ENCODE results near the gene BANF2.
A peak's percentile ranks its signal among the peaks of the same experiment; 100 is the strongest.

Gene BANF2

DNA sequence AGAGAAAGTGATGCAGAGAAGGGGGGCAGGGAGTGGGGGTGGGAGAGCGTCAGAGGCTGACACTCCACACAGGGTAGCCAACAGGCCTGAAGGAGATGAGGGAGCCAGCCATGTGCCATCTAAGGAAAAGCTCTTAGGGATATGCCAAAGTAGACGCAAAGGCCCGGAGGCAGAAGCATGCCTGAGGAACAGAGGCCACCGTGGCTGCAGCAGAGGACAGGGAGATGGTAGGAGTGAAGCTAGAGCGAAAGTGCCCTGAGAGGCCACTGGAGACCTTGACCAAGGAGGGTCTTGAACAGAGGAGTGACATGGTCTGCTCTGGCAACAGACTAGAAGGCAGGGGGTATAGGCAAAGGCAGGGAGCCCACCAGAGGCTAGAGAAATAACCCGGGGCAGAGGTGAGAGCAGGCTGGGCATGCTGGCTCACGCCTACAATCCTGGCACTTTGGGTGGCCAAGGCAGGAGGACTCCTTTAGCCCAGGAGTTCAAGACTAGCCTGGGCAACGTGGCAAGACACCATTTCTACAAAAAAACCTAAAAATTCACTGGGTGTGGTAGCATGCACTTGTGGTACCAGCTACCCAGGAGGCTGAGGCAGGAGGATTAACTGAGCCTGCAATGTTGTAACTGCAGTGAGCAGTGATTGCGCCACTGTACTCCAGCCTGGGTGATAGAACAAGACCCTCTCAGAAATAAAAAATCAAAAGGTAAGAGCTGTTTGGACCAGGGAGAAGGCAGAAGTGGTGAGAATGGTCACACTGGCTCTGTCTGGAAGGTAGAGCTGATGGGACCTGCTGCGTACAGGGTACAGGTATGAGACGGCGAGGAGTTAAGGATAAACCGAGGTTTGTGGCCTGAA, 24.0 kb upstream of the BANF2 start:
- H3K36me3 ChIP-seq (ENCODE audit: control insufficient read depth in 1 of 2, insufficient read depth in 2 of 2, low read length in 2 of 2): peaks cover 10 to 49% of the 10 kb centered on the region in 2 donors
- no peak overlapping the region for H3K4me3 ChIP-seq (ENCODE audit: low read depth in 1 of 2, low read length in 2 of 2)
- H3K9ac ChIP-seq (ENCODE audit: low read depth in 1 of 2, low read length in 2 of 2): no peak overlapping the region
- H3K9me3 ChIP-seq (ENCODE audit: control insufficient read depth in 1 of 2, low read length in 2 of 2): no peaks in the 10 kb centered on the region
- H3K27ac ChIP-seq (ENCODE audit: low read depth, low read length): no peak overlapping the region
- H3K4me1 ChIP-seq (ENCODE audit: control insufficient read depth in 1 of 2, insufficient read depth in 2 of 2, low read length in 2 of 2): peaks cover 36 to 57% of the 10 kb centered on the region in 2 donors
- H3K27me3 ChIP-seq (ENCODE audit: control insufficient read depth in 1 of 2, insufficient read depth in 2 of 2, low read length in 2 of 2): no peaks in the 10 kb centered on the region

DNA sequence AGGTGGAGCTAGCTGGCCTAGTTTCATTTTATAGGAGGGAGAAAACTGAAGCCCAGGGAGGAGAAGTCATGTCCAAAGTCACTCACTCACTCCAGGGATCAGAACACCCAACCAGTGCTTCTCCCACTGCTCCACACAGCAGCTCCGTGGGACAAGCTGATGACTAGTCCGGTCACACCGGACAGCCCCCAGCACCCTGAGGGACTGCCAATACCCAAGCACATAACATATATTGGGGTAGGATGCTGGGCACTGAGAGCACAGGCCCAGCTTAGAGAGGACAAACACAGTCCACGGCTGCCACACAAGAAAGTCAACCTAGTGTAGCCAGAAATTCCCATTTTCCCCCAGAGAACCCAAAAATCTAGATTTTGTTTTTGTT, 23.4 kb upstream of the BANF2 start:
- Histone ChIP-seq H3K4me3 (ENCODE audit: low read depth in 1 of 2, low read length in 2 of 2) (no peak overlapping the region), H3K27me3 (ENCODE audit: control insufficient read depth in 1 of 2, insufficient read depth in 2 of 2, low read length in 2 of 2) (no peaks in the 10 kb centered on the region), H3K4me1 (ENCODE audit: control insufficient read depth in 1 of 2, insufficient read depth in 2 of 2, low read length in 2 of 2) (peaks cover 37 to 51% of the 10 kb centered on the region in 2 donors), H3K36me3 (ENCODE audit: control insufficient read depth in 1 of 2, insufficient read depth in 2 of 2, low read length in 2 of 2) (peaks cover 10 to 49% of the 10 kb centered on the region in 2 donors), H3K9ac (ENCODE audit: low read depth in 1 of 2, low read length in 2 of 2) (no peak overlapping the region), H3K27ac (ENCODE audit: low read depth, low read length) (no peak overlapping the region), H3K9me3 (ENCODE audit: control insufficient read depth in 1 of 2, low read length in 2 of 2) (no peaks in the 10 kb centered on the region)

DNA sequence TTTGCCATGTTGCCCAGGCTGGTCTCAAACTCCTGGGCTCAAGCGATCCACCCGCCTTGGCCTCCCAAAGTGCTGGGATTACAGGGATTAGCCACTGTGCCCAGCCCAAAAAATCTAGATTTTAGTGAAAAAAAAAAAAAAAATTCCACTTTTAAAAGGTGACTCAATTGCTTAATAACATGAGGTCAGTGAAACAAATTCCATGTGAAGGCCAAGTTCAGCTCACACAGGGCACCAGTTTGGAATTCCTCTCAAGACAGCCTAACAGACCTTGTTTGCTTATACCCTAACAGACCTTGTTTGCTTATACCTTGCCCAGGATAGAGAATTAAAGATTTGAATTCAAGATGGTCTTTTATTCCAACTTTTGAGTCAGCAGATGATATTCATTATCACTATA, 22.8 kb upstream of the BANF2 start:
- Histone ChIP-seq H3K9ac (ENCODE audit: low read depth in 1 of 2, low read length in 2 of 2) (no peak overlapping the region), H3K27me3 (ENCODE audit: control insufficient read depth in 1 of 2, insufficient read depth in 2 of 2, low read length in 2 of 2) (no peaks in the 10 kb centered on the region), H3K36me3 (ENCODE audit: control insufficient read depth in 1 of 2, insufficient read depth in 2 of 2, low read length in 2 of 2) (peaks cover 10 to 49% of the 10 kb centered on the region in 2 donors), H3K4me1 (ENCODE audit: control insufficient read depth in 1 of 2, insufficient read depth in 2 of 2, low read length in 2 of 2) (peaks cover 37 to 45% of the 10 kb centered on the region in 2 donors), H3K27ac (ENCODE audit: low read depth, low read length) (no peak overlapping the region), H3K4me3 (ENCODE audit: low read depth in 1 of 2, low read length in 2 of 2) (no peak overlapping the region), H3K9me3 (ENCODE audit: control insufficient read depth in 1 of 2, low read length in 2 of 2) (no peaks in the 10 kb centered on the region)

DNA sequence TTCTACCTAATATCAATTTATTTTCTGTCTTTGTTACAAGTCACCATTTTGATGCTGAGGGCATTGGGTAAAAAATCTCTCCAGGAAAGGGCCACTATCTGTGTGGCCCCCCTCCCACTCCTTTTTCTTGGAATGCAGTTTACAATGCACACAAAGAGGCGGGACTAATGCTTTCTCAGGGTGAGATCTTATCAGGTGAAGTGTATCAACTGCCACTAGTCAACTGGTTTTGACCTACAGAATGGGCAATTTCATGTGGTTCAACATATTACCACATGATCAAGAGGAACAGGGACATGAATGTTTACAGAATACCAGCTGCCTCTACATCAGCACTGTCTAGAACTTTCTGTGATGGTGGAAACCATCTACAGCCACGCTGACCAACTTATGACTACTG, 21.5 kb upstream of the BANF2 start:
- Histone ChIP-seq H3K9me3 (ENCODE audit: control insufficient read depth in 1 of 2, low read length in 2 of 2) (no peaks in the 10 kb centered on the region), H3K27ac (ENCODE audit: low read depth, low read length) (no peak overlapping the region), H3K27me3 (ENCODE audit: control insufficient read depth in 1 of 2, insufficient read depth in 2 of 2, low read length in 2 of 2) (no peaks in the 10 kb centered on the region), H3K9ac (ENCODE audit: low read depth in 1 of 2, low read length in 2 of 2) (peak overlapping the region in 1 of 2 donors; percentile 6), H3K36me3 (ENCODE audit: control insufficient read depth in 1 of 2, insufficient read depth in 2 of 2, low read length in 2 of 2) (peaks cover 10 to 46% of the 10 kb centered on the region in 2 donors), H3K4me3 (ENCODE audit: low read depth in 1 of 2, low read length in 2 of 2) (no peak overlapping the region), H3K4me1 (ENCODE audit: control insufficient read depth in 1 of 2, insufficient read depth in 2 of 2, low read length in 2 of 2) (peaks cover 41 to 49% of the 10 kb centered on the region in 2 donors)

DNA sequence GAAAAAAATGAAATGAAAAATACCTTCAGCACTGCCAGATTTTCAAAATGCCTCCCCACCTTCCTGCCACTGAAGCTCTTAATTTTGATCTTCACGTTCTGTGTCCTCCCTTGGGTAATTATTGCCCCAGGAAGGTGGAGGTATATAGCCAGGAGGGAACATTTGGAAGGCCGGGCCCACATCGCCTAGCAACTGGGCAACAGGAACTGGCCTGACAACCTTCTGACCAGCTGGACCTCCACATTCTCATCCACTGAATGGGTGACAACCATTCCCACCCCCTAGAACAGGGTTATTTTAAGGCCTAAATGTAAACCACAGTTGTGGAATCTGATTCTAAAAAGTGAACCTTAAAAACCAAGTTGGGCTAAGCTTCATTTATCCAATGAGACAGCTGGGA, 20.9 kb upstream of the BANF2 start:
- H3K9me3 ChIP-seq (ENCODE audit: control insufficient read depth in 1 of 2, low read length in 2 of 2): no peaks in the 10 kb centered on the region
- no peak overlapping the region for H3K27ac ChIP-seq (ENCODE audit: low read depth, low read length)
- peaks cover 10 to 46% of the 10 kb centered on the region in 2 donors for H3K36me3 ChIP-seq (ENCODE audit: control insufficient read depth in 1 of 2, insufficient read depth in 2 of 2, low read length in 2 of 2)
- no peak overlapping the region for H3K9ac ChIP-seq (ENCODE audit: low read depth in 1 of 2, low read length in 2 of 2)
- H3K4me1 ChIP-seq (ENCODE audit: control insufficient read depth in 1 of 2, insufficient read depth in 2 of 2, low read length in 2 of 2): peaks cover 47 to 55% of the 10 kb centered on the region in 2 donors
- H3K27me3 ChIP-seq (ENCODE audit: control insufficient read depth in 1 of 2, insufficient read depth in 2 of 2, low read length in 2 of 2): no peaks in the 10 kb centered on the region
- peak overlapping the region in 1 of 2 donors; percentile 84 for H3K4me3 ChIP-seq (ENCODE audit: low read depth in 1 of 2, low read length in 2 of 2)

DNA sequence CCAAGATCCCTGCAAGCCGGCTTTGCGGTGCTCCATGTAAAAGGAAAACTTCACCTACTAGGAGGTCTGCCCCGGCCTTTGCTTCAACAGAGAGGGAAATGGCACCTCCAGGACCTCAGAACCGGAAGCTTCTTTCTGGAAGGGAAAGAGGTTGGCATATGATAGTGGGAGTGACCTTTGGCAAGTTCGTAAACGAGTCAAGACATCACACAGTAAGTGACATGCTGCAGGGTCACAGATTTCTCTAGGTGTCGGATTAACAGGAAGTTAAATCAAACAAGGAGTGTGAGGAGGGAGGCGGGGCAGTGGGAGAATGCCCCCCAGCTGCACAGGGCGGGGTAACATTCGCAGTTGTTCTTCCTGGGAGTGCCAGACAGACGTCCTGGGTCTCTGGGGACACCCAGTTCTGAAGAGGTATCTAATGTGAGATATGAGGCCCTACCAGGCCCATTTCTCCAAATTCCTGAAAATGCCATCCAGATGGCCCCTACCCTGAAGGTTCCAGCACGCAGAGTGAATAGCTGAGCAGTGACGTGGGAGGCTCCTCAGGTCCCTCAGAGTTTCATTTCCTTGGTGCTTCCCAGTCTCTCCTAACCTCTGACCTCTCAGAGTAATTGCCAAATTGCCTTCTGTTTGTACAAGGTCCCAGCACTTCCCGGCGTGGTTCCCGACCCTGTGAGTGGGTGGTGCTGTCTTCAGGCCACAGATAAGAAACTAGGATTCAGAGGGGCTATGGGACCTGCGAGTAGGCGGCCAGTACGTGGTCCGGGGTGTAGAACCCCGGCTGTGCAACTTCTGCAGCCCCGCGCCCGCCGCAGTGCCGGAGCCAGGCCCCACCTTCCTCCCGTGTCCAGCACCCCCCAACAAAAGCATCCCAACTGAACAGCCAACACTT, 19.6 kb upstream of the BANF2 start:
- Histone ChIP-seq H3K9ac (ENCODE audit: low read depth in 1 of 2, low read length in 2 of 2) (peak overlapping the region; percentile 86 to 93), H3K27ac (ENCODE audit: low read depth, low read length) (peak overlapping the region; percentile 89), H3K9me3 (ENCODE audit: control insufficient read depth in 1 of 2, low read length in 2 of 2) (no peaks in the 10 kb centered on the region), H3K27me3 (ENCODE audit: control insufficient read depth in 1 of 2, insufficient read depth in 2 of 2, low read length in 2 of 2) (no peaks in the 10 kb centered on the region), H3K4me3 (ENCODE audit: low read depth in 1 of 2, low read length in 2 of 2) (peak overlapping the region; percentile 83 to 84), H3K36me3 (ENCODE audit: control insufficient read depth in 1 of 2, insufficient read depth in 2 of 2, low read length in 2 of 2) (peaks cover 10 to 40% of the 10 kb centered on the region in 2 donors), H3K4me1 (ENCODE audit: control insufficient read depth in 1 of 2, insufficient read depth in 2 of 2, low read length in 2 of 2) (peaks cover 57 to 60% of the 10 kb centered on the region in 2 donors)

DNA sequence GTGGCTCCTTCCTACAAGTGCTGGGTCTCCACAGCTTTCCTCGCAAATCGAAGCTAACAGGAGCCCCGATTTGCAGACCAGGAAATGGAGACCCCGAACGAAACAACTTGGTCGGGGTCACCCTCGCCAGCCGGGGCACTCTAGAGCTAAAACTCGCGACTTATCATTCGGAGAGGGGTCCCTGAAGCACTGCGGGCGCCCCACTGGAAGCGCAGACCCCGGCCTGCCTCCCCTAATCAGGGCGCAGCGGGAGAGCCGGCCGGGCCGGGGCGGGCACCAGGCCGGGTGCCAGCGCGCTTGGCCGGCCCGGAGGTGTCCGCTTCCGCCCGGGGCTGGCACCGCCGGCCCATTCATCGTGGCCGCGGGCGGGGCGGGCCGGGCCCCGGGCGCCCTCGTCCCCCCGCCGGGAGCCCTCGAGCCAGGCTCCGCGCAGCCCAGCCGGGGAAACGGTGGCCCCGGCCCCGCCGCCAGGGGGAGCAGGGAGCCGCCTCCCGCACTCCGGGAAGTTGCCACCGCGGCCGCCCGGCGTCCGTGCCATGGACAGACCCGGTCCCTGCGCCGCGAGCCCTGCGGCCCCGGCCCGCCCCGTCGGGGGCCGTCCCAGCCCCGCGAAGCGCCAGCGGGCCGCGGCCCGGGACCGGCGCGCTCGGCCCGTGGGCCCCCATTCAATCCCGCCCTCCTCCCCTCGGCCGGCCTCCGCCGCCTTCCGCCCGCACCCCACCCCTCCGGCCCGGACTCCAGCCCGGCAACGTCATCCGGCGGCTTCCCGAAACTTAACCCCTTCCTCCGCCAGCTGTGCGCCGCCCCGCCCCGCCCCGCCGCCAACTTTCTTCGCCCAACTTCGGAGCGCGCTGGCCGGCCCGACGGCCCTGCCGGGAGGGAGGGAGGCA, 18.7 kb upstream of the BANF2 start:
- no peaks in the 10 kb centered on the region for H3K9me3 ChIP-seq (ENCODE audit: control insufficient read depth in 1 of 2, low read length in 2 of 2)
- peak overlapping the region; percentile 83 to 84 for H3K4me3 ChIP-seq (ENCODE audit: low read depth in 1 of 2, low read length in 2 of 2)
- no peaks in the 10 kb centered on the region for H3K27me3 ChIP-seq (ENCODE audit: control insufficient read depth in 1 of 2, insufficient read depth in 2 of 2, low read length in 2 of 2)
- H3K36me3 ChIP-seq (ENCODE audit: control insufficient read depth in 1 of 2, insufficient read depth in 2 of 2, low read length in 2 of 2): peaks cover 10 to 32% of the 10 kb centered on the region in 2 donors
- peaks cover 48 to 51% of the 10 kb centered on the region in 2 donors for H3K4me1 ChIP-seq (ENCODE audit: control insufficient read depth in 1 of 2, insufficient read depth in 2 of 2, low read length in 2 of 2)
- H3K27ac ChIP-seq (ENCODE audit: low read depth, low read length): peak overlapping the region; percentile 89
- H3K9ac ChIP-seq (ENCODE audit: low read depth in 1 of 2, low read length in 2 of 2): peak overlapping the region; percentile 86 to 93

DNA sequence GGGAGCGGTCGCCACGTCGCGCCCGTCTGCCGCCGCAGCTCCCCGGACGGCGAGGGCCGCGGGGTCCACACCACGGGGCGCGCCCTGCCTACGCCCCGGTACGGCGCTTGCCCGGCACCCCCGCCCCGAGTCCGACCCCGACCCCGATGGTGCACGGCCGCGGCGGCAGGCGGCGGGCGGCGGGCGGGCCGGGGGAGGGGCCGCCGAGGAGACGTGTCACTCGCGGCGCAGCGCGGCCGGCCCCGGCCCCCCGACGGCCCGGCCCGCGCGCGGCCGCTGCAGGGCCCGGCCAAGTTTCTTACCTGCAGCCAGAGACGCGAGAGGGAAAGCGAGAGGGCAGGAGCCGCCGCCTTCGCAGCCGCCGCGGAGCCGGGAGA, 18.1 kb upstream of the BANF2 start:
- H3K27ac ChIP-seq (ENCODE audit: low read depth, low read length): peak overlapping the region; percentile 93
- peak overlapping the region; percentile 50 to 84 for H3K4me3 ChIP-seq (ENCODE audit: low read depth in 1 of 2, low read length in 2 of 2)
- H3K36me3 ChIP-seq (ENCODE audit: control insufficient read depth in 1 of 2, insufficient read depth in 2 of 2, low read length in 2 of 2): peaks cover 10 to 26% of the 10 kb centered on the region in 2 donors
- H3K27me3 ChIP-seq (ENCODE audit: control insufficient read depth in 1 of 2, insufficient read depth in 2 of 2, low read length in 2 of 2): no peaks in the 10 kb centered on the region
- peaks cover 44 to 46% of the 10 kb centered on the region in 2 donors for H3K4me1 ChIP-seq (ENCODE audit: control insufficient read depth in 1 of 2, insufficient read depth in 2 of 2, low read length in 2 of 2)
- no peaks in the 10 kb centered on the region for H3K9me3 ChIP-seq (ENCODE audit: control insufficient read depth in 1 of 2, low read length in 2 of 2)
- peak overlapping the region; percentile 37 to 59 for H3K9ac ChIP-seq (ENCODE audit: low read depth in 1 of 2, low read length in 2 of 2)

DNA sequence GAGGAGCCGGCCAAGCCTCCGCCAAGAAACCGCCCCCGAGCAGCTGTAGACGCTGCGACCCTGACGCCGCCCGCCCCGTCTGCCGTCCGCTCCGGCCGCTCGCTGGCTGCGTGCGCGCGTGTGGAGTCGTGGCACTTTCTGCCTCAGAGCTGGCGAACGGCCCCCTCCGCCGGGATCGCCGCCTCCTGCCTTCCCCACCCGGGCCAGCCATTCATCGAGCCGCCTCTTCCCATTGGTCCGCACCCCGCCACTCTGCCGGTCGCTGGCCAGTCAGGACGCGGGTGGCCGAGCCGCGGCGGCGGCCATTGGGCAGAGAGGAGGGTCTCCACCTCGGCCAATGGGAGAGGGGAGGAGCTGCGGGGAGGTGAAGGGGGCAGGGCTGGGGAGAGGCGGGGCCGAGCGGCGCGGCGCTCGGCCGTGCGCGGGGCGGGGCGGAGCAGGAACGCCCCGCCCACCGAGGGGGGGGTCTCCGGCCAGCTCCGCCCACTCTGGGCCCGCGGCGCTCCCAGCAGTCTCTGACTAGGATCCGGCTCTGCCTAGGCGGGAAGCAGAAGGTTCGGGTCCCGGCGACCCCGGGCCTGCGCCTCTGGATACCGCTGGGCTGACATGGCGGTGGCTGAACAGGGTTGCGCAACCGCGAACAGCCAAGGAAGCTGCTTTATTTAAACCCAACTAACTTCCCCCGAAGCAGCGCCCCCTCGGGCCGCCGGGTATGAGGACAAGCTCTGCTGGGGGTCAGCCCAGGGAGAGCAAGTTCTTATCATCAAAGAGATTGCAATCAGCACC, 17.5 kb upstream of the BANF2 start, which contains the start of gene RRBP1:
Gene RRBP1 (minus strand): TSS at position 140 of the 786 bp plus-strand sequence. CDS start 21,735 bp downstream, outside the sequence.
- H3K4me3 ChIP-seq (ENCODE audit: low read depth in 1 of 2, low read length in 2 of 2): peak within 1 kb of the TSS; percentile 66 to 84
- H3K27me3 ChIP-seq (ENCODE audit: control insufficient read depth in 1 of 2, insufficient read depth in 2 of 2, low read length in 2 of 2): no peaks in the 10 kb centered on the region
- peak within 1 kb of the TSS; percentile 48 to 59 for H3K9ac ChIP-seq (ENCODE audit: low read depth in 1 of 2, low read length in 2 of 2)
- peak within 1 kb of the TSS; percentile 93 for H3K27ac ChIP-seq (ENCODE audit: low read depth, low read length)
- no peaks in the 10 kb centered on the region for H3K9me3 ChIP-seq (ENCODE audit: control insufficient read depth in 1 of 2, low read length in 2 of 2)
- H3K4me1 ChIP-seq (ENCODE audit: control insufficient read depth in 1 of 2, insufficient read depth in 2 of 2, low read length in 2 of 2): peaks cover 44 to 46% of the 10 kb centered on the region in 2 donors
- H3K36me3 ChIP-seq (ENCODE audit: control insufficient read depth in 1 of 2, insufficient read depth in 2 of 2, low read length in 2 of 2): peaks cover 7 to 20% of the 10 kb centered on the region in 2 donors

All from duodenal mucosa (tissue), 2 donors.